Inferior parietal cortex (tissue), 1 donor: ENCODE results near the gene TAF10.

ENCODE experiments used
- DNase-seq: peaks from one replicate; pipeline ENCODE4 v3.0.0-alpha.2; 2016; ENCODE audit errors: extremely low spot score

The TAF10 gene

GRCh38 chr11:6612213-6613041 lies at the start of gene TAF10:
Gene TAF10, minus strand, starts transcription at chr11:6612216. Its CDS starts 27 bp downstream, at chr11:6612189.
- DNase-seq: peak; percentile 94

- no peak for DNase-seq
These were observed 48.7 kb upstream of the TAF10 start for GRCh38 chr11:6660712-6661111.

- no peak for DNase-seq
These were observed 46.6 kb upstream of the TAF10 start for GRCh38 chr11:6658647-6659046.

- DNase-seq: no peak
These were observed 45.3 kb upstream of the TAF10 start for GRCh38 chr11:6657346-6657745.

GRCh38 chr11:6656936-6657335 lies 44.9 kb upstream of the TAF10 start:
- DNase-seq: no peak

- no peak for DNase-seq
These were observed 44.5 kb upstream of the TAF10 start for GRCh38 chr11:6656584-6656915.

- DNase-seq: no peak
These were observed 44.0 kb upstream of the TAF10 start, which contains the start of gene DCHS1 for GRCh38 chr11:6655790-6656583. Gene DCHS1, minus strand, starts transcription at chr11:6655809. Its CDS starts 14,196 bp downstream, at chr11:6641613.

GRCh38 chr11:6655020-6655789 lies 43.2 kb upstream of the TAF10 start:
- DNase-seq: no peak

GRCh38 chr11:6654281-6655019 lies 42.4 kb upstream of the TAF10 start:
- no peak for DNase-seq

- no peak for DNase-seq
These were observed 41.6 kb upstream of the TAF10 start for GRCh38 chr11:6653656-6654055.

- no peak for DNase-seq
These were observed 41.1 kb upstream of the TAF10 start for GRCh38 chr11:6653097-6653496.

- DNase-seq: no peak
These were observed 40.2 kb upstream of the TAF10 start for GRCh38 chr11:6652182-6652581.

GRCh38 chr11:6650980-6651379 lies 39.0 kb upstream of the TAF10 start:
- DNase-seq: no peak

- no peak for DNase-seq
These were observed 38.1 kb upstream of the TAF10 start for GRCh38 chr11:6650104-6650503.

GRCh38 chr11:6648501-6648900 lies 36.5 kb upstream of the TAF10 start:
- DNase-seq: no peak

GRCh38 chr11:6647836-6648235 lies 35.8 kb upstream of the TAF10 start:
- DNase-seq: no peak

- no peak for DNase-seq
These were observed 35.1 kb upstream of the TAF10 start for GRCh38 chr11:6646918-6647679.

- DNase-seq: no peak
These were observed 34.5 kb upstream of the TAF10 start for GRCh38 chr11:6646576-6646917.

GRCh38 chr11:6646071-6646470 lies 34.1 kb upstream of the TAF10 start:
- no peak for DNase-seq

- DNase-seq: no peak
These were observed 30.9 kb upstream of the TAF10 start for GRCh38 chr11:6642957-6643356.
